ENCODE measurements around the gene ADAP2. TPM values are rescaled to one million over a fixed set of nuclear protein-coding genes. Genes with fewer than 3 reads are reported as not detected.
"Not testable (repeated sequence)": the region's sequence is repeated elsewhere in the genome, so short reads cannot be mapped to it uniquely, and the experiment has no call there.

ADAP2 gene
- total RNA-seq, 2 donors from 2014 or later = 2.1 TPM; not detected in 1

DNA sequence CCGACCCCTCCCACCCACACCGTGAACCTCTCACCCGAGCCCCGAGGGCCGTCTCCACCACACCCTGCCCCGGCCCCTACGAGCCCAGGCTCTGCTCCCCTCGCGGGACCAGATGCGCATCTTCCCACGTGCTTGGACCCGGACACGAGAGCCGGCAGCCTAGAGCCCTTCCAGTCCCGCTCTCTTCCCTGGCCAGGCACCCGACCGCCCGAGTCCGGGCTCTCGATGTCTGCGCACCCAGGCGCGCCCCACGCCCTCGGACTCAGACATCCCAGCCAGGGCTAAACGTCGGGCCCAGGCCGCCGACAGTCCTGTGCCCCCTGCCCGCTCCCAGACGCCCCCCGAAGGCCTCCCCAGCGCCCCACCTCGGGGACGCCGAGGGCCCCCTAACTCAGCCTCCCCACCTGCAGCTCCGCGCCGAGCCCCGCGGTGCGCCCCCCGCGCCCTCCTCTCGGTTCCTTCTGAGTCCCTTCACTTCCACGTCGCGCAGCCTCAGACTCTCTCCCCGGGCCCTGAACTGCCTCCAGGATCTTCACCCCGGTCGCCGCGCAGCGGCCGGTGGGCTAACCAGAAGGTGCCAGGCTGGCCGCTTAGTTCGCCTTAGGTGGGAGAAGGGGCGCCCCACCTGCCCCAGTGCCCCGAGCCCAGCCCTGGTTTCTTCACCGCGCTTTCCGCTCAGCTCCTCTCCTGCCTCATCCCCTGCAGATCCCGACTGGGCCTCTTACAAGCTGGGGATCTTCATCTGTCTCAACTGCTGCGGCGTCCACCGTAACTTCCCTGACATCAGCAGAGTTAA lies 688 bp downstream of the ADAP2 start:
- no peak for ATAC-seq (replicated peaks)
- H3K36me3 Mint-ChIP-seq (ENCODE audit: low read depth) = no peaks in the 10 kb centered on the region
- H3K4me3 Mint-ChIP-seq = peak overlapping the region; percentile 48
- H3K4me1 Mint-ChIP-seq = no peaks in the 10 kb centered on the region
- no peaks in the 10 kb centered on the region for H3K9me3 Mint-ChIP-seq
- peaks cover 45% of the 10 kb centered on the region for H3K27me3 Mint-ChIP-seq
- H3K27ac Mint-ChIP-seq = no peak overlapping the region

- no peak overlapping the region for H3K4me3 Mint-ChIP-seq
- no peaks in the 10 kb centered on the region for H3K4me1 Mint-ChIP-seq
- H3K27me3 Mint-ChIP-seq = peaks cover 42% of the 10 kb centered on the region
- no peak for ATAC-seq (replicated peaks)
- H3K36me3 Mint-ChIP-seq (ENCODE audit: low read depth) = no peaks in the 10 kb centered on the region
- H3K27ac Mint-ChIP-seq = no peak overlapping the region
- H3K9me3 Mint-ChIP-seq = no peaks in the 10 kb centered on the region
Observed at GRCh38 chr17:30924341-30924740, 2.6 kb downstream of the ADAP2 start.

- H3K27me3 Mint-ChIP-seq = peaks cover 26% of the 10 kb centered on the region
- no peaks in the 10 kb centered on the region for H3K4me1 Mint-ChIP-seq
- H3K9me3 Mint-ChIP-seq = no peaks in the 10 kb centered on the region
- no peaks in the 10 kb centered on the region for H3K36me3 Mint-ChIP-seq (ENCODE audit: low read depth)
- peak; percentile 82 for ATAC-seq (replicated peaks)
- no peak overlapping the region for H3K4me3 Mint-ChIP-seq
- no peak overlapping the region for H3K27ac Mint-ChIP-seq
Observed at GRCh38 chr17:30926516-30926915, 4.8 kb downstream of the ADAP2 start.

DNA sequence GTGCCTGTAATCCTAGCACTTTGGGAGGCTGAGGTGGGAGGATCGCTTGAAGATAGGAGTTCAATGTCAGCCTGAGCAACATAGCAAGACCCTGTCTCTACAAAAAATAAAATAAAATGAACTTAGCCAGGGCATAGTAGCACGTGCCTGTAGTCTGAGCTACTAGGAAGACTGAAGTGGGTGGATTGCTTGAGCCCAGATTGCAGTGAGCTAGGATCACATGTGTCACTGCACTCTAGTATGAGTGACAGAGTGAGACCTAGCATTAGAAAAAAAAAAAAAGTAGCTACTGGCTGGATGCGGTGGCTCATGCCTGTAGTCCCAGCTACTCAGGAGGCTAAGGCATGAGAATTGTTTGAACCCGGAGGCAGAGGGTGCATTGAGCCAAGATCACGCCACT lies 6.0 kb downstream of the ADAP2 start:
- Mint-ChIP-seq H3K27ac (no peak overlapping the region), H3K36me3 (ENCODE audit: low read depth) (no peaks in the 10 kb centered on the region), H3K27me3 (peaks cover 22% of the 10 kb centered on the region), H3K4me3 (no peak overlapping the region), H3K9me3 (no peaks in the 10 kb centered on the region), H3K4me1 (no peaks in the 10 kb centered on the region)
- no peak for ATAC-seq (replicated peaks)

- Mint-ChIP-seq H3K27ac (no peak overlapping the region), H3K36me3 (ENCODE audit: low read depth) (no peaks in the 10 kb centered on the region), H3K4me3 (no peak overlapping the region), H3K4me1 (no peaks in the 10 kb centered on the region), H3K27me3 (peaks cover 20% of the 10 kb centered on the region), H3K9me3 (no peaks in the 10 kb centered on the region)
- no peak for ATAC-seq (replicated peaks)
Observed at GRCh38 chr17:30928584-30928983, 6.8 kb downstream of the ADAP2 start.

GRCh38 chr17:30929081-30929633 lies 7.4 kb downstream of the ADAP2 start:
- H3K4me3 Mint-ChIP-seq = no peak overlapping the region
- no peaks in the 10 kb centered on the region for H3K36me3 Mint-ChIP-seq (ENCODE audit: low read depth)
- H3K4me1 Mint-ChIP-seq = no peaks in the 10 kb centered on the region
- no peak for ATAC-seq (replicated peaks)
- H3K27me3 Mint-ChIP-seq = peaks cover 19% of the 10 kb centered on the region
- H3K9me3 Mint-ChIP-seq = no peaks in the 10 kb centered on the region
- H3K27ac Mint-ChIP-seq = no peak overlapping the region

GRCh38 chr17:30929861-30930260 lies 8.1 kb downstream of the ADAP2 start:
- peaks cover 15% of the 10 kb centered on the region for H3K27me3 Mint-ChIP-seq
- not testable (repeated sequence) for H3K9me3 Mint-ChIP-seq; H3K27ac Mint-ChIP-seq; H3K4me1 Mint-ChIP-seq; H3K4me3 Mint-ChIP-seq; H3K36me3 Mint-ChIP-seq (ENCODE audit: low read depth); ATAC-seq (replicated peaks)

- Mint-ChIP-seq H3K27ac (no peak overlapping the region), H3K9me3 (no peaks in the 10 kb centered on the region), H3K36me3 (ENCODE audit: low read depth) (no peaks in the 10 kb centered on the region), H3K27me3 (peaks cover 13% of the 10 kb centered on the region), H3K4me3 (no peak overlapping the region), H3K4me1 (no peaks in the 10 kb centered on the region)
- ATAC-seq (replicated peaks) = no peak
Observed at GRCh38 chr17:30930495-30930894, 8.8 kb downstream of the ADAP2 start.

DNA sequence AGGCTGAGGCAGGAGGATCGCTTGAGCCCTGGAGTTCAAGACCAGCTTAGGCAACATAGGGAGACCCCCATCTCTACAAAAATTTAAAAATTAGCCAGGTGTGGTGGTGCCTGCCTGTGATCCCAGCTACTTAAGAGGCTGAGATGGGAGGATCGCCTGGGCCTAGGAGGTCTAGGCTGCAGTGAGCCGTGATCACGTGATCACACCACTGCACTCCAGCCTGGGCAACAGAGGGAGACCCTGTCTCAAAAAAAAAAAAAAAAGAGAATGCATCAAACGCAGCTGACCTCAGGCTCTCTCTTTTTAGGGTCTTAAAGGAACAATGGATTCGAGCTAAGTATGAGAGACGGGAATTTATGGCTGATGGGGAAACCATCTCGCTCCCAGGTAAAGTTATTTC lies 9.8 kb downstream of the ADAP2 start:
- not testable (repeated sequence) for H3K27ac Mint-ChIP-seq; H3K4me1 Mint-ChIP-seq; H3K27me3 Mint-ChIP-seq; H3K36me3 Mint-ChIP-seq (ENCODE audit: low read depth); H3K9me3 Mint-ChIP-seq; H3K4me3 Mint-ChIP-seq; ATAC-seq (replicated peaks)

DNA sequence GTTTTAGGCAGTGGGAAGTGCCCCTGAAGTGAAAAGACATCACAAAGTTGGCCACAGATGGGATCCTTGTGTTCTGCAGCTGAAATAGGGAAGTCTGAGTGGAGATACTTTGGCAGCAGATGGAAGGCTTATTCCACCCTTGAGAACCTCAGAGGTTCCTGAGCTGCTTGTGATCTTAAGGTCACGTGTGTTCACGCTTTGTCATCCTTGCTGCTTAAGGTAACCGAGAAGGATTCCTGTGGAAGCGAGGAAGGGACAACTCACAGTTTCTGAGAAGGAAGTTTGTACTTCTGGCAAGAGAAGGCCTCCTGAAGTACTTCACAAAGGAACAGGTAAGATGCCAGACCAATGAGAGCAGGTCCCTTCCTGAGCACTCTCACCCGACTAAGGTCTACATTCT lies 12.2 kb downstream of the ADAP2 start:
- H3K27me3 Mint-ChIP-seq = no peaks in the 10 kb centered on the region
- no peak overlapping the region for H3K27ac Mint-ChIP-seq
- ATAC-seq (replicated peaks) = no peak
- H3K4me1 Mint-ChIP-seq = peaks cover 5% of the 10 kb centered on the region
- no peaks in the 10 kb centered on the region for H3K9me3 Mint-ChIP-seq
- no peak overlapping the region for H3K4me3 Mint-ChIP-seq
- H3K36me3 Mint-ChIP-seq (ENCODE audit: low read depth) = no peaks in the 10 kb centered on the region

DNA sequence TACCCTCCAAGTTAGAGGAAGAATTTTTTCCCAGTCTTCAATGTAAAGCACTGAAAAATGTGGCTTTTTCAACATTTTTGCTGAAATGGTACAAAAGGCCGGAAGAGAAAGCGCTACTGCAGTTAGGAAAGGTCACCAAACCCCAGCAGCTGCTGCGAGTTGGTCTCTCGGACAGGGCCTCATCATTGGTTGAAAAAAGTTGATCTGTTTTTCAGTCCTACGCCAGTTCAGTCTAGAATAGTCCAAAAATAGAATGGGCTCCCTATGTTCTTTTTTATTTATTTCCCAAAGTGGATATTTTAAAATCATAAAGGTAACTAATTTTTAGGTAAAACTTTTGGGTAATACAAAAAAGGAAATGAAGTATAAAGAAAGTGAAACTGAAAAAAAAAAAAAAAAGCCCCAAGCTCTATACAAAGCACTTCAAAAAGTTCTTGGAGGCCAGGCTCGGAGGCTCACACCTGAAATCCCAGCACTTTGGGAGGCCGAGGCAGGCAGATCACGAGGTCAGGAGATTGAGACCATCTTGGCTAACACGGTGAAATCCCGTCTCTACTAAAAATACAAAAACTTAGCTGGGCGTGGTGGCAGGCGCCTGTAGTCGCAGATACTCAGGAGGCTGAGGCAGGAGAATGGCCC lies 17.4 kb downstream of the ADAP2 start:
- peak; percentile 40 for ATAC-seq (replicated peaks)
- Mint-ChIP-seq H3K27ac (peak overlapping the region; percentile 77), H3K9me3 (no peaks in the 10 kb centered on the region), H3K27me3 (no peaks in the 10 kb centered on the region), H3K36me3 (ENCODE audit: low read depth) (no peaks in the 10 kb centered on the region), H3K4me1 (peaks cover 5% of the 10 kb centered on the region), H3K4me3 (peak overlapping the region; percentile 58)

- peak; percentile 24 for ATAC-seq (replicated peaks)
- Mint-ChIP-seq H3K36me3 (ENCODE audit: low read depth) (no peaks in the 10 kb centered on the region), H3K27ac (no peak overlapping the region), H3K4me3 (no peak overlapping the region), H3K9me3 (no peaks in the 10 kb centered on the region), H3K27me3 (no peaks in the 10 kb centered on the region), H3K4me1 (peaks cover 5% of the 10 kb centered on the region)
Observed at GRCh38 chr17:30942308-30943079, 20.7 kb downstream of the ADAP2 start.

GRCh38 chr17:30947796-30948195 lies 26.1 kb downstream of the ADAP2 start:
- Mint-ChIP-seq H3K36me3 (ENCODE audit: low read depth) (no peaks in the 10 kb centered on the region), H3K27ac (no peak overlapping the region), H3K4me1 (no peaks in the 10 kb centered on the region), H3K27me3 (no peaks in the 10 kb centered on the region), H3K9me3 (no peaks in the 10 kb centered on the region), H3K4me3 (no peak overlapping the region)
- no peak for ATAC-seq (replicated peaks)

DNA sequence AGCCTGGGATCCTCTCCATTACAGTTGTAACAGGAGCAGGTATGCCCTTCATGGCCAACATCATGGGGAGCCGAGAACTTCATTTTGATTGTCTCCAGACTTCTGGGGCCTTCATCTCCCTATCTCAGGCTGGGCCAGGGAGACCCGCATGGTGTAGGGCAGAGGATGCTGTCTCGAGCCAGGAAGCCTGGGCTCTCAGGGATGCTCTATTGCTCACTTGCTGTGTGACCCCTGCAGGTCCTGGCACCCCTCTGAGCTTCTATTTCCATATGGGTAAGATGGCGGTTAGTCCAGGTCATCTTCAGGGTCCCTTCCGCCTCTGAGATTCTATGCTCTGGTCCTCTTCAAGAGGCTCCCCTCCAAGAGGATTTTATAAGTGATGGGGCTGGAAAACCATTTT lies 28.4 kb downstream of the ADAP2 start:
- H3K36me3 Mint-ChIP-seq (ENCODE audit: low read depth) = no peaks in the 10 kb centered on the region
- H3K27me3 Mint-ChIP-seq = no peaks in the 10 kb centered on the region
- no peak for ATAC-seq (replicated peaks)
- H3K9me3 Mint-ChIP-seq = no peaks in the 10 kb centered on the region
- H3K4me1 Mint-ChIP-seq = no peaks in the 10 kb centered on the region
- H3K27ac Mint-ChIP-seq = no peak overlapping the region
- no peak overlapping the region for H3K4me3 Mint-ChIP-seq
